Measurements from ENCODE around the gene VPS33A. TPM values are rescaled to one million over a fixed set of nuclear protein-coding genes. Genes with fewer than 3 reads are reported as not detected.

VPS33A gene
- total and polyA plus RNA-seq, 10 of the 15 experiments (the other 5 are each of a cell fraction or from before 2014, with no cell fraction given): 7.7 to 33.6 (median 21.6) TPM

DNA sequence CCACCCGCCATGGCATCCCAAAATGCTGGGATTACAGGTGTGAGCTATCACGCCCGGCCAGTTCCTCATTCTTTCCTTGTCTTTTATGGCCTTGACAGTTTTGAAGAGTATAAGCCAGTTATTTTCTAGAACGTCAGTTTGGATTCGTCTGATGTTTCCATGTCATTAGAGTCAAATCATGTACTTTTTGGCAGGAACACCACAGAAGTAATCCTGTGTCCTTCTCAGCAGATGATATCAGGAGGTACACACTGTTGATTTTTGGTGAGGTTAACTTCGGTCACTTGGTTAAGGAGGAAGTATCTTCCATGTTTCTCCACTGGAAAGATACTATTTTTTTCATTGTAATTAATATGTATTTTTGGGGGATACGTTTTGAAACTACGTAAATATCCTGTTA lies 25.1 kb upstream of the VPS33A start:
- Histone ChIP-seq H4K20me1 (ENCODE audit: control insufficient read depth, insufficient read depth) (no peaks in the 10 kb centered on the region), H3K4me2 (ENCODE audit: control insufficient read depth, insufficient read depth) (no peak overlapping the region), H3K27me3 (replicated peaks in 1 of 2; ENCODE audit: control insufficient read depth in 2 of 2, insufficient read depth in 2 of 2, low read length in 1 of 2) (no peaks in the 10 kb centered on the region), H3K9ac (ENCODE audit: control insufficient read depth, insufficient read depth, low read length) (no peak overlapping the region), H3K9me3 (replicated peaks; ENCODE audit: control insufficient read depth, insufficient read depth, low read length) (no peaks in the 10 kb centered on the region), H2AFZ (ENCODE audit: control insufficient read depth, low read depth, low read length) (no peak overlapping the region), H3K79me2 (ENCODE audit: control insufficient read depth, insufficient read depth, low read length) (no peaks in the 10 kb centered on the region), H3K4me3 (no peak overlapping the region), H3K4me1 (ENCODE audit: control insufficient read depth, insufficient read depth, low read length) (peaks cover 9% of the 10 kb centered on the region), H3K27ac (ENCODE audit: control insufficient read depth, insufficient read depth) (no peak overlapping the region), H3K36me3 (ENCODE audit: control insufficient read depth in 2 of 2, insufficient read depth in 2 of 2, low read length in 1 of 2) (peaks cover 0 to 2% of the 10 kb centered on the region in 2 experiments; a peak in 2 of 4 replicates)
- FAIRE-seq: no peak
- DNase-seq (ENCODE audit: low read depth, low spot score): no peak
- ATAC-seq: no peak
- BruUV-seq (replicated peaks): no TSS peak
- ChIA-PET POLR2A (no interaction called here), CTCF (interaction anchor here (0.6 kb wide), 1 partner anchor 76 kb away, joined by 5 read pairs; no protein-coding TSS in a partner anchor), RAD21 (ENCODE audit: unreplicated experiment) (no interaction called here), SMC1A (ENCODE audit: uncharacterized antibody, unreplicated experiment) (no interaction called here)
- intact Hi-C loops (cut with micrococcal nuclease; ENCODE audit: unreplicated experiment): no loop called here
- in situ Hi-C loops (cut with MboI): no loop called here
- 97% methylated on average over 8 of the region's 8 CpGs for WGBS (ENCODE audit: insufficient coverage, insufficient replicate concordance, low lambda C conversion rate, missing lambda C conversion rate)
- no peak for TF ChIP-seq ATF7 (IDR thresholded peaks at IDR 0.05; ENCODE audit: low read depth)
- TF ChIP-seq, protein P1, sequence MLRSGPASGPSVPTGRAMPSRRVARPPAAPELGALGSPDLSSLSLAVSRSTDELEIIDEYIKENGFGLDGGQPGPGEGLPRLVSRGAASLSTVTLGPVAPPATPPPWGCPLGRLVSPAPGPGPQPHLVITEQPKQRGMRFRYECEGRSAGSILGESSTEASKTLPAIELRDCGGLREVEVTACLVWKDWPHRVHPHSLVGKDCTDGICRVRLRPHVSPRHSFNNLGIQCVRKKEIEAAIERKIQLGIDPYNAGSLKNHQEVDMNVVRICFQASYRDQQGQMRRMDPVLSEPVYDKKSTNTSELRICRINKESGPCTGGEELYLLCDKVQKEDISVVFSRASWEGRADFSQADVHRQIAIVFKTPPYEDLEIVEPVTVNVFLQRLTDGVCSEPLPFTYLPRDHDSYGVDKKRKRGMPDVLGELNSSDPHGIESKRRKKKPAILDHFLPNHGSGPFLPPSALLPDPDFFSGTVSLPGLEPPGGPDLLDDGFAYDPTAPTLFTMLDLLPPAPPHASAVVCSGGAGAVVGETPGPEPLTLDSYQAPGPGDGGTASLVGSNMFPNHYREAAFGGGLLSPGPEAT (IDR thresholded peaks at IDR 0.05; ENCODE audit: low read depth): no peak
- TF ChIP-seq, protein P2, sequence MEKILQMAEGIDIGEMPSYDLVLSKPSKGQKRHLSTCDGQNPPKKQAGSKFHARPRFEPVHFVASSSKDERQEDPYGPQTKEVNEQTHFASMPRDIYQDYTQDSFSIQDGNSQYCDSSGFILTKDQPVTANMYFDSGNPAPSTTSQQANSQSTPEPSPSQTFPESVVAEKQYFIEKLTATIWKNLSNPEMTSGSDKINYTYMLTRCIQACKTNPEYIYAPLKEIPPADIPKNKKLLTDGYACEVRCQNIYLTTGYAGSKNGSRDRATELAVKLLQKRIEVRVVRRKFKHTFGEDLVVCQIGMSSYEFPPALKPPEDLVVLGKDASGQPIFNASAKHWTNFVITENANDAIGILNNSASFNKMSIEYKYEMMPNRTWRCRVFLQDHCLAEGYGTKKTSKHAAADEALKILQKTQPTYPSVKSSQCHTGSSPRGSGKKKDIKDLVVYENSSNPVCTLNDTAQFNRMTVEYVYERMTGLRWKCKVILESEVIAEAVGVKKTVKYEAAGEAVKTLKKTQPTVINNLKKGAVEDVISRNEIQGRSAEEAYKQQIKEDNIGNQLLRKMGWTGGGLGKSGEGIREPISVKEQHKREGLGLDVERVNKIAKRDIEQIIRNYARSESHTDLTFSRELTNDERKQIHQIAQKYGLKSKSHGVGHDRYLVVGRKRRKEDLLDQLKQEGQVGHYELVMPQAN (conservative IDR thresholded peaks at IDR 0.05): no peak
- TF ChIP-seq TCF12 (IDR thresholded peaks at IDR 0.05; ENCODE audit: low read depth, low read length): no peak
- TF ChIP-seq, protein P3, sequence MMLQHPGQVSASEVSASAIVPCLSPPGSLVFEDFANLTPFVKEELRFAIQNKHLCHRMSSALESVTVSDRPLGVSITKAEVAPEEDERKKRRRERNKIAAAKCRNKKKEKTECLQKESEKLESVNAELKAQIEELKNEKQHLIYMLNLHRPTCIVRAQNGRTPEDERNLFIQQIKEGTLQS (IDR thresholded peaks at IDR 0.05; ENCODE audit: borderline replicate concordance, extremely low read depth, low read depth, low read length): no peak
- no peak for TF ChIP-seq BHLHE40 (IDR thresholded peaks at IDR 0.05; ENCODE audit: borderline replicate concordance in 1 of 2, low read depth in 2 of 2, low read length in 1 of 2)
- no peak for TF ChIP-seq SIN3A (IDR thresholded peaks at IDR 0.05; ENCODE audit: low read depth, low read length)
